HG03159 (cell line): ENCODE results near the gene FUT4.
"Not testable (repeated sequence)": the region's sequence is repeated elsewhere in the genome, so short reads cannot be mapped to it uniquely, and the experiment has no call there.

Experiments
- ATAC-seq: cut with Tn5 transposase; IDR thresholded peaks from one replicate; pipeline ENCODE4 v1.9.1; 2021; ENCODE audit warnings: mild to moderate bottlenecking, moderate library complexity; ENCODE audit not compliant: unreplicated experiment

Gene FUT4

DNA sequence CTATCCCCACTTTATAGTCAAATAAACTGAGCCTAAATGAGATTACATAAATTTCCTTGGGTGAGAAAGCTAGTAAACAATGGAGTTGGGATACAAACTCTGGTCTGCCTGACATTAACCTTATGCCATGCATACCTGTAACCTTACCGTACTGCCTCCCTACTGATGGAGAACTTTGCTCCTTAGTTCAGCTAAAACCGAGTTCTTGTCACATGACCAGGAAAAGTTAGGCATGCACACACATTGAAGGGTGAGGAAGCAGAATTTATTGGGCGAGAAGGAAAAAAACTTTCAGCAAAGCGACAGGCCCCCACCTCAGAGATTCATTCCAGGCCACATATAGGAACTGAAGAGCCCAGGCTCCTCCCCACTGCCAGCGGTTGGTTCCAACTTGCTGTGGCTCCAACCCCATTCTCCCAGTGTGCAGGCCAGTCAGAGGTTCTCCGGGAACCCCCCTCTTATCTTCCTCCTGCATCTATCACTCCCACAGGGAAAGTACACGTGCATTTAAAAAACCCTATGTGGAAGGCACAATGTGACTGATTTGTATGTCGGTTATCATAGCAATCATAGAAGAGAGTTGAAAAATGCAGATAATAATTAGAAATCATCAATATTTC lies 20.2 kb downstream of the FUT4 start:
- ATAC-seq, result no peak

GRCh38 chr11:94567181-94567670 lies 23.5 kb downstream of the FUT4 start, which contains the start of gene PIWIL4:
Gene PIWIL4, plus strand, starts transcription at chr11:94567368. Its CDS starts 151 bp downstream, at chr11:94567519.
- ATAC-seq, result no peak

DNA sequence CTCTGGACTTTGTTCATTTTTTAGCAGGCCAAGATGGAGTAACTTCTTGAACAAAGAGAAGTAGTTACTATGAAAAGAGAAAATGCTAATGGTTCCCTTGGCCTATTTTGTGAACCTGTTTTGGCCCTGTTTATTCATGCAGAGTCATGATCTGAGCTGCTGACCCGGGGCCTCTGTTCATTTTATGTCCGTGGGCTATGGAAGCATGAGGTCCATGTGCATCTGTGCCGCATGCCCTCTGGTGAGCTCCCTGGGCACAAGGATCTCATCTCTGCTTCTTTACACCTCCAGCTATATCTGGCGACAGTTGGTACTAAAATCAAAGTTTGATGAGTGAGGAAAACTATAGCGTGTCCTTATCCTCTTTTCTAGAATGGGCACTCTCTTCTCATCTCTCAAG lies 24.5 kb downstream of the FUT4 start:
- ATAC-seq, result no peak

- ATAC-seq, result no peak
These were observed 25.0 kb downstream of the FUT4 start for GRCh38 chr11:94568717-94569116.

DNA sequence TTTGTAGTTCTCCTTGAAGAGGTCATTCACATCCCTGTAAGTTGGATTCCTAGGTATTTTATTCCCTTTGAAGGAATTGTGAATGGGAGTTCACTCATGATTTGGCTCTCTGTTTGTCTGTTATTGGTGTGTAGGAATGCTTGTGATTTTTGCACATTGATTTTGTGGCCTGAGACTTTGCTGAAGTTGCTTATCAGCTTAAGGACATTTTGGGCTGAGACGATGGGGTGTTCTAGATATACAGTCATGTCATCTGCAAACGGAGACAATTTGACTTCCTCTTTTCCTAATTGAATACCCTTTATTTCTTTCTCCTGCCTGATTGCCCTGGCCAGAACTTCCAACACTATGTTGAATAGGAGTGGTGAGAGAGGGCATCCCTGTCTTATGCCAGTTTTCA lies 29.3 kb downstream of the FUT4 start:
- ATAC-seq, result not testable (repeated sequence)

DNA sequence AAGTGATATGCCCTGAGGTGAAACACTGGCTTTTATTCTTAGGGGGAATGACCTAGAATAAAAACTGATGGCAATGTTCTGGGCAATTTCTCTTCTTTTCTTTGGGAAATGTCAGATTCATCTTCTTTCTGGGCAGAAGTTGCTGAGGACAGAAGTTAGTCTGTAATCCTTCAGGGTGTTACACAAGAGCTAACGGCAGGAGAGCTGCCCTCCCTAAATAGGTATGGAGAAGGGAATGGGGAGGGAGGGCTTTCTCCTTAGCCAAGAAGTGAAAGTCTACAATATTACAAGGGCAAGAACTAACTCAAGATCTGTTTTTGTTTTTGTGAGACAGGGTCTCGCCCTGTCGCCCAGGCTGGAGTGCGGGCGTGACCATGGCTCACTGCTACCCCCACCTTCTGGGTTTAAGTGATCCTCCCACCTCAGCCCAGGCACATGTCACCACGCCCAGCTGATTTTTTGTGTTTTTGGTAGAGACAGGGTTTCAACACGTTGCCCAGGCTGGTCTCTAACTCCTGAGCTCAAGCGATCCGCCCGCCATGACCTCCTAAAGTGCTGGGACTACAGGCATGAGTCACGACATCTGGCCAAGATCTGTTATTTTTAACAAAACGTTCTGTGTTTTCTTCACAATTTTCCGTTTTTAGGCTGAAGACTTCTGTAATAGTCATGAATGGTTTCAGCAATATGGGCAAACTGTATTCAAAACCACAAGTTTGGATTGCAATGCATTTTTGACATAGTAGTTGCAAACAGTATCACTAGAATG lies 30.7 kb downstream of the FUT4 start:
- ATAC-seq, result no peak

DNA sequence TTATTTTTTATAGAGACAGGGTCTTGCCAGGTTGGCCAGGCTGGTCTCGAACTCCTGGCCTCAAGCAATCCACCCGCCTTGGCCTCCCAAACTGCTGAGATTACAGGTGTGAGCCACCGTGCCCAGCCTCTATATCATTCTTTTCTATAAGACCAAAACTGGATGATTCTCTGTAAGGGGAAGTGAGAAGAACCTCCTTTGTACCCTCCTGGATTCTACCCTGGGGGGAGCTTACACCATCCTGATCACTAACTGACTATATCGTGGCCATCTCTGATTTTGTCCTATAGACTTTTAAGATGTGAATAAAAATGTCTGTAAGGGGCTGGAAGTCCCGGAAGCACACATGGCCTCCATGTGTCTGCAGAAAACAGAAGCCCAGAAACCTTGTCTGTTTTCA lies 32.6 kb downstream of the FUT4 start:
- no peak for ATAC-seq

GRCh38 chr11:94577841-94578240 lies 34.1 kb downstream of the FUT4 start:
- no peak for ATAC-seq

DNA sequence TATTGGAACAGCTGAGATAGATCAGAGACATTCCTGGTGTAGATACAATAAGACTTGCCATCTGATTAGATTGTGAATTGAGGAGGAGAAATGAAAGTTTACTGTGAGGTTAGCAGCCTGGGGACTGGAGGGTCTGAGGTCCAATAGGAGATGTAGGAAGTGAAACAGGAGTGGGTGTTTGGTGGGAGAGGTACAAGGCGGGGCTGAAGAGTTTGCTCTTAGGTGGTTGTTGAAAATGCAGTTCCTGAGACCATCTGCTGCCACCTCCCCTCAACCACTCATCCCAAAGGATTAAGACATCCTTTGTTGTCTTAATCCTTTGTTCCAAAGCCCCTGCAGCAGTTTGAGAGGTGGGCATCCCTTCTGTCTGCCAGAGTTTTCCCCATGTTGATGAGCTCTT lies 38.2 kb downstream of the FUT4 start:
- peak; percentile 90 for ATAC-seq

DNA sequence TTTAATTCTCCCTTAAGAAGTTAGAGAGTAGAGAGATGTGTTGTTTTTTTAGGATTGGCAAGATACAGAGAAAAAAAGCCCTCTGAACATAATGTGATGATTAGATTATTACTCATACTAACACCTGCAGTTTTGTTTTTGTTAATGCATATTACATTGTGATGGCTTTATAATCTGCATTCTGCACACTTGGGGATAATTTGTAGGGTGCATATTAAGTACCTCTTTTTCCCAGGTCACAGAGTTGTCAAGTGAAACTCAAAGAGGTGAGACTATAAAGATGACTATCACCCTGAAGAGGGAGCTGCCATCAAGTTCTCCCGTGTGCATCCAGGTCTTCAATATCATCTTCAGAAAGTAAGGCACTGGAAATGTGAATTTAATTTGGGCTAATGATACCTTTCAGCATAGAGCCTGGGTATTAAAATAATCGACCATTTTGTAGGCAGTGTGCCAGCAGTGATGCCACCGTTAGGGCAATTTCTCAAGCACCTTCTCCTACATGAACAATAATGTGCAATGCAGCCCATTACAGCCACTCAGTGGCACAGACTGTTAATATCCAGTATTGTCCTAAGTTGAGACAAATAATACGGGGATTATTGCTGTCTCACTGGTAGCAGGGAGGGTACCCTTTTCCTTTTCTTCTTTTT lies 39.6 kb downstream of the FUT4 start:
- ATAC-seq, result no peak

- no peak for ATAC-seq
These were observed 40.3 kb downstream of the FUT4 start for GRCh38 chr11:94583866-94584500.

DNA sequence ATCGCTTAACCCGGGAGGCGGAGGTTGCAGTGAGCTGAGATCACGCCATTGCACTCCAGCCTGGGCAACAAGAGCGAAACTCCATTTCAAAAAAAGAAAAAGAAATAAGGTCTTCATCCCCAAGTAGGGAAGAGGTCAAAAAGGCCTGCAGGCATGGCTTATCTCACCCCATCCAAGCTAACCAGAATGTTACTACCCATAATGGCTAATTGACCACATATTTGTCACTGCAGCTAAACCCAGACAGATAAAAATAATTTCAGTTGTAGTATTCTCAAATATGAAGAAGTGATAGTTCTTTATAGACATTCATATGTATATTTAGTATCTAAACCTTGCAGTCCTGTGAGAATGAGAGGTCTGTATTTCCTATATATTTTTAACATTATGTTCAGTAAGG lies 41.3 kb downstream of the FUT4 start:
- ATAC-seq, result no peak

DNA sequence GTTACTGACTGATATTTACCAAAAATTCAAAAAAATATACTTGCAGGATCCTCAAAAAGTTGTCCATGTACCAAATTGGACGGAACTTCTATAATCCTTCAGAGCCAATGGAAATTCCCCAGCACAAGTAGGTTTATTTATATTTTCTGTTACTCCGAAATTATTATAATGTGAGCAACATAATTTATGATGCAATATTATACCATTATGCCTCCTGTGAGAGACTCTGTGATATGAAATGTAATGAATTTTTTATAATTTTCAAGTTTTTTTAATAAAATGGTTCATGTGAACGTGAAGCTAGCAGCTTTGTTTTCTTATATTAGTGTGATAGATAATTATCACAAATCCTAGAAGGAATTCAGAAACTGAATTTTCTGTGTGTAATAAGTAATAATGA lies 41.7 kb downstream of the FUT4 start:
- ATAC-seq, result no peak

- ATAC-seq, result no peak
These were observed 42.8 kb downstream of the FUT4 start for GRCh38 chr11:94586546-94586945.

DNA sequence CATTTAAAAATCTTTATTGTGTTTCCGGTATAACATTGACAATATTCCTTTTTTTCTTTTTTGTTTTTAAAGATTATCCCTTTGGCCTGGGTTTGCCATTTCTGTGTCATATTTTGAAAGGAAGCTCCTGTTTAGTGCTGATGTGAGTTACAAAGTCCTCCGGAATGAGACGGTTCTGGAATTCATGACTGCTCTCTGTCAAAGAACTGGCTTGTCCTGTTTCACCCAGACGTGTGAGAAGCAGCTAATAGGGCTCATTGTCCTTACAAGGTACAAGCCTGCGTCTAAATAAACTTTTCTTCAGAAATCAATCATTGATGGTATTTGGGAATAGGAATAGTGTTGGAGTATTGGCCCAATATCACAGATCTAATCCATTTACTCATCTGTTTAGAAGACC lies 43.3 kb downstream of the FUT4 start:
- ATAC-seq, result no peak

- no peak for ATAC-seq
These were observed 44.7 kb downstream of the FUT4 start for GRCh38 chr11:94588366-94588942.

DNA sequence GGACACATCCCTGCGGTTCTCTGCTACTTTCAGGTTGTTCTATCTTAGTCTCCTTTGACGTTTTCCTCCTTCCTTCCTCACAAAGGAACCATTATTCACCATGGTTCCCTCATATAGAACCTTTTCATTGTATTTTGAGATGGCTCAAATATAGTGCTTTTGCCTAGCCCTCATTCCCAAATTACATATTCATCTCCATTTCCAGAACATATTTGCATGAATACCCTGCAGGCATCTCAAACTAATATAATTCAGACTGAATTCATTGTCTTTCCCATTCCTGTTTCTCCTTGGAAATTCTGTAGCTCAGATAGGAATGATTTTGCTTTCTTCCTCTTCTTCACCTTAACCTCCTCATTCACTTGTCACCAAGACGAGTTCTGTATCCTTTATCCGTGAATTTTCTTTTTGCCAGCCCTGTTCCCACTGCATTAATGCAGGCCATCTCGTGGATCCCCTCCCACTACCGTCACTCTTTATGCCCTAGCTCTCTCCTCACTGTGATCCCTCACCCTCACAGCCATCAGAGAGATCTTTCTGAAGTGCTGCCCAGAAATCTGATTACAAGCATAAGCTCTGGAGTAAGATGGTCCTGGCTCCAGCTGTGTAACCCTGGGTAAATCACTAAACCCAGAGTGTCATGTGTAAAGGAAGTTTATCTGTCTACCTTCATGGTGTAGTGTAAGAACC lies 46.8 kb downstream of the FUT4 start:
- no peak for ATAC-seq

GRCh38 chr11:94593030-94593429 lies 49.3 kb downstream of the FUT4 start:
- peak; percentile 87 for ATAC-seq

DNA sequence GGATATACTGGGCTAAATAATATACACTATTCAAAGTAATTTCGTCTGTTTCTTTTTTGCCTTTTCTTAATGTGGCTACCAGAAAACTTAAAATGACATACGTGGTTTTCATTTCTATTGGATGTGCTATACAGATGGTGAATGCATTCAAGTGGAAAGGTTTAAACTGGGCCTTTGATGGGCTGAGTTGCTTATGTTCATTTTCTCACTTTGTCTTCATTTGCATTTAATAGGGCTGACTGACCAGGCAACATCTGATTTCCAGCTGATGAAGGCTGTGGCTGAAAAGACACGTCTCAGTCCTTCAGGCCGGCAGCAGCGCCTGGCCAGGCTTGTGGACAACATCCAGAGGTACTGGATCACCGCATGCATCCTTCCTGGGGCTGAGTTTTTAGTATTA lies 51.4 kb downstream of the FUT4 start:
- ATAC-seq, result no peak

DNA sequence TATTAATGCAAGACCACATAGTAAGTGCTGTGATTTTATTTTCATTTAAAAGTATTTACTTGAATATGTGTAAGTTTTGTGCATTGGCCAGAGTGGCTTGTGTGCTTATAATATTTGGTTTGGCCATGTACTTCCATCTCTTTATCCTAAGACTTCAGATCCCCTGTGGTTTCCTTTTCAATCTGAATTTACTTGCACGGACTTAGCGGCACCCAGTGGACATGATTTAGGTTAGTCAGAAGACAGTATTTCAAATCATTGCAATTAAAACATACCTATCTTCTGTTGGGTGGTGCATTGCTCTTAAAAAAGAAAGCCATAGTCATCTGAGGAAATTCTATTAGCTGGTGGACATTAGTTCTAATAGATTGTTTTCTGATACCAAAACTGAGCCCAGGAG lies 54.2 kb downstream of the FUT4 start:
- ATAC-seq, result no peak
